GM21423 (cell line): ENCODE measurements around the gene RAMP3.

Experiments used
- ATAC-seq: cut with Tn5 transposase; IDR thresholded peaks from one replicate; pipeline ENCODE4 v1.9.1; 2021; ENCODE audit warnings: mild to moderate bottlenecking, moderate library complexity; ENCODE audit not compliant: unreplicated experiment

The RAMP3 gene

GRCh38 chr7:45219801-45220435 lies 62.3 kb downstream of the RAMP3 start:
- ATAC-seq: no peak

GRCh38 chr7:45220846-45221618 lies 63.4 kb downstream of the RAMP3 start:
- ATAC-seq: no peak

GRCh38 chr7:45221896-45222604 lies 64.5 kb downstream of the RAMP3 start:
- ATAC-seq: no peak

- no peak for ATAC-seq
These were observed 65.5 kb downstream of the RAMP3 start for GRCh38 chr7:45223078-45223477.

GRCh38 chr7:45223728-45224630 lies 66.4 kb downstream of the RAMP3 start:
- ATAC-seq: no peak

GRCh38 chr7:45224832-45225231 lies 67.2 kb downstream of the RAMP3 start:
- no peak for ATAC-seq

- no peak for ATAC-seq
These were observed 67.8 kb downstream of the RAMP3 start for GRCh38 chr7:45225311-45225947.

- no peak for ATAC-seq
These were observed 68.4 kb downstream of the RAMP3 start for GRCh38 chr7:45225948-45226335.

- no peak for ATAC-seq
These were observed 71.7 kb downstream of the RAMP3 start for GRCh38 chr7:45229156-45229920.

- ATAC-seq: no peak
These were observed 72.5 kb downstream of the RAMP3 start for GRCh38 chr7:45230083-45230482.

GRCh38 chr7:45230611-45231165 lies 73.1 kb downstream of the RAMP3 start:
- no peak for ATAC-seq

- ATAC-seq: no peak
These were observed 75.7 kb downstream of the RAMP3 start for GRCh38 chr7:45233249-45233775.
